ENCODE measurements around the gene ERO1B.

ERO1B gene

DNA sequence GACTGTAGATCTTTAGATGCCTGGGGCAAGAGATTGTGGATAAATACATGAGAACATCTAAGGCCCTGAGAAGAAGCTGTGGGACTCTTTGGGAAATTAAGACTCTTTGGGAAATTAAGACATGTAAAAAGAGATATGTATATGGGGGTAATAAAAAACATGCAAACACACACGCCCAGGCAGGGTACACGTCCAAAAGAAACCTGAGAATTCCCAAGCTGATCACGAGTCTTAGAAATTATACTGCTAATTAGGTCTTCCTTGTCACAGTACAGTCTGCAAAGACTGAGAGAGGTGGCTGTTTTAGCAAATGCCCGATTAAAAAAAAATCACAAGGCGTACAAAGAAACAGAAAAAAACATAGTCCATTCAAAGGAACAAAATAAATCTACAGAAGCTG, 39.3 kb upstream of the ERO1B start:
- Histone ChIP-seq H3K4me1 (ENCODE audit: insufficient read depth, low read length, severe bottlenecking) (no peaks in the 10 kb centered on the region), H3K9me2 (ENCODE audit: low read depth, low read length) (no peaks in the 10 kb centered on the region), H3K79me2 (ENCODE audit: insufficient read depth, low read length) (no peaks in the 10 kb centered on the region), H3K36me3 (ENCODE audit: insufficient read depth, low read length) (no peaks in the 10 kb centered on the region), H3K9me3 (ENCODE audit: low read length) (0 out of 2 replicates have a peak, but pooled peaks cover 5% of the 10 kb centered on the region), H3K4me3 (ENCODE audit: low read depth, low read length, poor library complexity, severe bottlenecking) (no peak overlapping the region), H3K9ac (ENCODE audit: low read length) (no peak overlapping the region), H3F3A (ENCODE audit: insufficient read depth, low read length) (no peaks in the 10 kb centered on the region), H4K20me1 (ENCODE audit: insufficient read depth, low read length) (no peaks in the 10 kb centered on the region), H3K27me3 (ENCODE audit: insufficient read depth, low read length) (no peaks in the 10 kb centered on the region), H3K4me2 (ENCODE audit: low read length) (no peak overlapping the region), H2AFZ (ENCODE audit: low read length) (no peak overlapping the region), H3K27ac (ENCODE audit: low read depth, low read length, poor library complexity, severe bottlenecking) (no peak overlapping the region)
- TF ChIP-seq, protein P1, sequence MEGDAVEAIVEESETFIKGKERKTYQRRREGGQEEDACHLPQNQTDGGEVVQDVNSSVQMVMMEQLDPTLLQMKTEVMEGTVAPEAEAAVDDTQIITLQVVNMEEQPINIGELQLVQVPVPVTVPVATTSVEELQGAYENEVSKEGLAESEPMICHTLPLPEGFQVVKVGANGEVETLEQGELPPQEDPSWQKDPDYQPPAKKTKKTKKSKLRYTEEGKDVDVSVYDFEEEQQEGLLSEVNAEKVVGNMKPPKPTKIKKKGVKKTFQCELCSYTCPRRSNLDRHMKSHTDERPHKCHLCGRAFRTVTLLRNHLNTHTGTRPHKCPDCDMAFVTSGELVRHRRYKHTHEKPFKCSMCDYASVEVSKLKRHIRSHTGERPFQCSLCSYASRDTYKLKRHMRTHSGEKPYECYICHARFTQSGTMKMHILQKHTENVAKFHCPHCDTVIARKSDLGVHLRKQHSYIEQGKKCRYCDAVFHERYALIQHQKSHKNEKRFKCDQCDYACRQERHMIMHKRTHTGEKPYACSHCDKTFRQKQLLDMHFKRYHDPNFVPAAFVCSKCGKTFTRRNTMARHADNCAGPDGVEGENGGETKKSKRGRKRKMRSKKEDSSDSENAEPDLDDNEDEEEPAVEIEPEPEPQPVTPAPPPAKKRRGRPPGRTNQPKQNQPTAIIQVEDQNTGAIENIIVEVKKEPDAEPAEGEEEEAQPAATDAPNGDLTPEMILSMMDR (IDR thresholded peaks at IDR 0.05; ENCODE audit: low read length), result no peak
- TF ChIP-seq EZH2 (IDR thresholded peaks at IDR 0.05; ENCODE audit: borderline replicate concordance, low read length), result no peak

DNA sequence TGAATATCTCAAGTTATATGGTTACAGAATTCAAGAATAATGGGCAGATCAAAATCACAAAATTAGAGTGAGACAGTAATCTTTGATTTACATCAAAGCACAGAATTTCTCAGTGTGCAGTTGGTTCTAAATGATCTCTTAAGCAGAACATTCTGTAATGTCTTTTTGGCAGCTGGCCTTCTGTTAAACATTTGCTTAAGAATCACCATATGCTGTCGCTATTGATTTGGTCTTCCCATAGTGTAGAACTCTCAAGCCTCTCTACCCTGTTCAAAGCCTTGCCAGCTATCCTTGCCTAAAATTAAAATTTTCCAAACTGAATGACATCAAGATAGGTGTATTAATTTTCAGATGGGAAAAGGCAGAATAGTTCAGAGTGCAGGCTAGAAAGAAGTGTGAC, 38.9 kb upstream of the ERO1B start:
- TF ChIP-seq, protein P1 (IDR thresholded peaks at IDR 0.05; ENCODE audit: low read length), result no peak
- TF ChIP-seq EZH2 (IDR thresholded peaks at IDR 0.05; ENCODE audit: borderline replicate concordance, low read length), result no peak

DNA sequence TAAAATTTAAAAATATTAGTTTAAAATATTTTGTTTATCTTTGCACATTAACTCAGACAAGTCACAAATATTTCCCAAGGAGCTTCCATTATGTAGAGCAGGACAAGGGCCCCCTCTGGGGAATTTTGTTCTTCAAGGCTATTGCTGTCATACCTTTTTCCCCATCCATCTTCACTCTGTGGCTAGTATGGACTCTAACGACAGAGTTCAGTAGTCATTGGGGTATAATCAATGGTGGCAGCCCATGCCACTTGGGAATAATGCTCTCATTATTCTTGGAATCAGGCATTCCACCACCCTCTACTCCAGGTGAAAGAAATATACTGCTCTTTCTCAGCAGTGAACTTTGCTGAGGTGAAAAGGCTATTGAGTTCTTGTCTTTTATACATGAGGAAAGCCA, 38.5 kb upstream of the ERO1B start:
- no peaks in the 10 kb centered on the region for H3K36me3 ChIP-seq (ENCODE audit: insufficient read depth, low read length)
- no peaks in the 10 kb centered on the region for H4K20me1 ChIP-seq (ENCODE audit: insufficient read depth, low read length)
- H3K4me2 ChIP-seq (ENCODE audit: low read length), result no peak overlapping the region
- H3K79me2 ChIP-seq (ENCODE audit: insufficient read depth, low read length), result no peaks in the 10 kb centered on the region
- no peaks in the 10 kb centered on the region for H3F3A ChIP-seq (ENCODE audit: insufficient read depth, low read length)
- H3K9me3 ChIP-seq (ENCODE audit: low read length), result 0 out of 2 replicates have a peak, but pooled peaks cover 5% of the 10 kb centered on the region
- H3K27me3 ChIP-seq (ENCODE audit: insufficient read depth, low read length), result no peaks in the 10 kb centered on the region
- no peak overlapping the region for H2AFZ ChIP-seq (ENCODE audit: low read length)
- H3K4me3 ChIP-seq (ENCODE audit: low read depth, low read length, poor library complexity, severe bottlenecking), result no peak overlapping the region
- H3K9me2 ChIP-seq (ENCODE audit: low read depth, low read length), result no peaks in the 10 kb centered on the region
- no peaks in the 10 kb centered on the region for H3K4me1 ChIP-seq (ENCODE audit: insufficient read depth, low read length, severe bottlenecking)
- no peak overlapping the region for H3K9ac ChIP-seq (ENCODE audit: low read length)
- no peak for TF ChIP-seq EZH2 (IDR thresholded peaks at IDR 0.05; ENCODE audit: borderline replicate concordance, low read length)
- TF ChIP-seq, protein P1 (IDR thresholded peaks at IDR 0.05; ENCODE audit: low read length), result no peak
- H3K27ac ChIP-seq (ENCODE audit: low read depth, low read length, poor library complexity, severe bottlenecking), result no peak overlapping the region

More for the DNA sequence above, 38.9 kb upstream of the ERO1B start:
- H3K36me3 ChIP-seq (ENCODE audit: insufficient read depth, low read length), result no peaks in the 10 kb centered on the region
- H3F3A ChIP-seq (ENCODE audit: insufficient read depth, low read length), result no peaks in the 10 kb centered on the region
- H3K4me3 ChIP-seq (ENCODE audit: low read depth, low read length, poor library complexity, severe bottlenecking), result no peak overlapping the region
- H3K9me2 ChIP-seq (ENCODE audit: low read depth, low read length), result no peaks in the 10 kb centered on the region
- no peaks in the 10 kb centered on the region for H3K27me3 ChIP-seq (ENCODE audit: insufficient read depth, low read length)
- no peaks in the 10 kb centered on the region for H3K79me2 ChIP-seq (ENCODE audit: insufficient read depth, low read length)
- no peak overlapping the region for H3K9ac ChIP-seq (ENCODE audit: low read length)
- 0 out of 2 replicates have a peak, but pooled peaks cover 5% of the 10 kb centered on the region for H3K9me3 ChIP-seq (ENCODE audit: low read length)
- no peaks in the 10 kb centered on the region for H4K20me1 ChIP-seq (ENCODE audit: insufficient read depth, low read length)
- H3K27ac ChIP-seq (ENCODE audit: low read depth, low read length, poor library complexity, severe bottlenecking), result no peak overlapping the region
- H2AFZ ChIP-seq (ENCODE audit: low read length), result no peak overlapping the region
- H3K4me2 ChIP-seq (ENCODE audit: low read length), result no peak overlapping the region
- H3K4me1 ChIP-seq (ENCODE audit: insufficient read depth, low read length, severe bottlenecking), result no peaks in the 10 kb centered on the region

Measured in OCI-LY1 (cell line).